Measurements from ENCODE around the gene ETV6.
"Not testable (repeated sequence)": the region's sequence is repeated elsewhere in the genome, so short reads cannot be mapped to it uniquely, and the experiment has no call there.

ETV6 gene

GRCh38 chr12:11630046-11630706, 19.3 kb upstream of the ETV6 start:
- no peaks in the 10 kb centered on the region for H3K79me2 ChIP-seq (ENCODE audit: insufficient read depth, low read depth)
- H3K9ac ChIP-seq = no peak overlapping the region
- H3K4me2 ChIP-seq = no peak overlapping the region
- no peak overlapping the region for H3K27ac ChIP-seq
- no peaks in the 10 kb centered on the region for H3K36me3 ChIP-seq (ENCODE audit: insufficient read depth)
- TF ChIP-seq CTCF (conservative IDR thresholded peaks at IDR 0.05; ENCODE audit: low read depth, low read length) = no peak
- H3K27me3 ChIP-seq (ENCODE audit: insufficient read depth, low read depth) = no peaks in the 10 kb centered on the region
- H2AFZ ChIP-seq (ENCODE audit: low read depth) = no peak overlapping the region
- H3K4me3 ChIP-seq (IDR thresholded peaks at IDR 0.05; ENCODE audit: insufficient read depth, low read depth, low read length) = no peak overlapping the region
- H4K20me1 ChIP-seq (ENCODE audit: insufficient read depth) = no peaks in the 10 kb centered on the region
- no peaks in the 10 kb centered on the region for H3K4me1 ChIP-seq (ENCODE audit: low read depth, poor library complexity, severe bottlenecking)

- no peak overlapping the region for H3K27ac ChIP-seq
- H2AFZ ChIP-seq (ENCODE audit: low read depth) = no peak overlapping the region
- no peak overlapping the region for H3K9ac ChIP-seq
- no peaks in the 10 kb centered on the region for H3K4me1 ChIP-seq (ENCODE audit: low read depth, poor library complexity, severe bottlenecking)
- H3K79me2 ChIP-seq (ENCODE audit: insufficient read depth, low read depth) = no peaks in the 10 kb centered on the region
- no peaks in the 10 kb centered on the region for H4K20me1 ChIP-seq (ENCODE audit: insufficient read depth)
- H3K4me3 ChIP-seq (IDR thresholded peaks at IDR 0.05; ENCODE audit: insufficient read depth, low read depth, low read length) = no peak overlapping the region
- no peak overlapping the region for H3K4me2 ChIP-seq
- no peak for TF ChIP-seq CTCF (conservative IDR thresholded peaks at IDR 0.05; ENCODE audit: low read depth, low read length)
- H3K36me3 ChIP-seq (ENCODE audit: insufficient read depth) = no peaks in the 10 kb centered on the region
- H3K27me3 ChIP-seq (ENCODE audit: insufficient read depth, low read depth) = no peaks in the 10 kb centered on the region
Measured at GRCh38 chr12:11631288-11631687, 18.2 kb upstream of the ETV6 start.

GRCh38 chr12:11631881-11632280, 17.6 kb upstream of the ETV6 start:
- not testable (repeated sequence) for H4K20me1 ChIP-seq (ENCODE audit: insufficient read depth); H3K27me3 ChIP-seq (ENCODE audit: insufficient read depth, low read depth); H3K27ac ChIP-seq; H3K4me2 ChIP-seq; H3K4me1 ChIP-seq (ENCODE audit: low read depth, poor library complexity, severe bottlenecking); H3K79me2 ChIP-seq (ENCODE audit: insufficient read depth, low read depth); H3K4me3 ChIP-seq (IDR thresholded peaks at IDR 0.05; ENCODE audit: insufficient read depth, low read depth, low read length); H2AFZ ChIP-seq (ENCODE audit: low read depth); H3K9ac ChIP-seq; H3K36me3 ChIP-seq (ENCODE audit: insufficient read depth)

- Histone ChIP-seq H3K4me2 (no peak overlapping the region), H4K20me1 (ENCODE audit: insufficient read depth) (no peaks in the 10 kb centered on the region), H3K27ac (no peak overlapping the region), H2AFZ (ENCODE audit: low read depth) (no peak overlapping the region), H3K9ac (no peak overlapping the region), H3K36me3 (ENCODE audit: insufficient read depth) (no peaks in the 10 kb centered on the region), H3K79me2 (ENCODE audit: insufficient read depth, low read depth) (no peaks in the 10 kb centered on the region), H3K27me3 (ENCODE audit: insufficient read depth, low read depth) (no peaks in the 10 kb centered on the region), H3K4me1 (ENCODE audit: low read depth, poor library complexity, severe bottlenecking) (no peaks in the 10 kb centered on the region), H3K4me3 (IDR thresholded peaks at IDR 0.05; ENCODE audit: insufficient read depth, low read depth, low read length) (no peak overlapping the region)
- TF ChIP-seq CTCF (conservative IDR thresholded peaks at IDR 0.05; ENCODE audit: low read depth, low read length) = no peak
Measured at GRCh38 chr12:11633968-11634367, 15.5 kb upstream of the ETV6 start.

GRCh38 chr12:11635341-11635740, 14.1 kb upstream of the ETV6 start:
- Histone ChIP-seq H3K4me2 (no peak overlapping the region), H4K20me1 (ENCODE audit: insufficient read depth) (no peaks in the 10 kb centered on the region), H3K4me3 (IDR thresholded peaks at IDR 0.05; ENCODE audit: insufficient read depth, low read depth, low read length) (no peak overlapping the region), H3K4me1 (ENCODE audit: low read depth, poor library complexity, severe bottlenecking) (no peaks in the 10 kb centered on the region), H2AFZ (ENCODE audit: low read depth) (no peak overlapping the region), H3K36me3 (ENCODE audit: insufficient read depth) (no peaks in the 10 kb centered on the region), H3K9ac (no peak overlapping the region), H3K27me3 (ENCODE audit: insufficient read depth, low read depth) (no peaks in the 10 kb centered on the region), H3K27ac (no peak overlapping the region), H3K79me2 (ENCODE audit: insufficient read depth, low read depth) (no peaks in the 10 kb centered on the region)
- TF ChIP-seq CTCF (conservative IDR thresholded peaks at IDR 0.05; ENCODE audit: low read depth, low read length) = no peak

Data from KMS-11 (cell line).